NAMALWA (cell line): ENCODE measurements around the gene FBXO30.

Source experiments
- DNase-seq: peaks from one replicate; pipeline ENCODE4 v3.0.0-alpha.2; 2015; ENCODE audit warnings: low spot score

FBXO30 gene

GRCh38 chr6:145749632-145750031 lies 65.0 kb downstream of the FBXO30 start:
- no peak for DNase-seq

- DNase-seq, result no peak
Observed at GRCh38 chr6:145745861-145746260, 68.7 kb downstream of the FBXO30 start.

DNA sequence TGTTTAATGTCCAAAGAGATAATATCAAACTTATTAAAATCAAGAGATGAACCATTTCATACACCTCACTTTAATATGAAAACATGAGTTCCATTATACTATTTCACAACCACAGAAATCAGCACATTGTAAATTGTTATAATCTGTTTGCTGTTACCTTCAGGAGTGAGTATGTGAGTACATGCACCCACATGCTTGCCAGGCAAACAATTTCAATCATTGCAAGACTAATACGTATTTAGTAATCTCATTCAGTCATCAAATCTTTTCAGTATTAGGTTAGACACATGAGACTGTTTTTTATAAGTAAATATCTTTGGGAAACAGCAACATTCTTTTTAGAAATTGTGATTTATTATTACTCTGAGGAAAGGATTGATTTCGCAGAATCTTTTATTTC lies 70.0 kb downstream of the FBXO30 start:
- DNase-seq, result no peak
